CD4-positive, alpha-beta T cell treated with Interleukin-6 for 4 hours (primary cell): Measurements from ENCODE around the gene CBY3.
"Not testable (repeated sequence)": the region's sequence is repeated elsewhere in the genome, so short reads cannot be mapped to it uniquely, and the experiment has no call there.

Source experiments
- DNase-seq: peaks from one replicate; pipeline ENCODE4 v3.0.0-alpha.2; 2020; ENCODE audit warnings: mixed read lengths

Gene CBY3

DNA sequence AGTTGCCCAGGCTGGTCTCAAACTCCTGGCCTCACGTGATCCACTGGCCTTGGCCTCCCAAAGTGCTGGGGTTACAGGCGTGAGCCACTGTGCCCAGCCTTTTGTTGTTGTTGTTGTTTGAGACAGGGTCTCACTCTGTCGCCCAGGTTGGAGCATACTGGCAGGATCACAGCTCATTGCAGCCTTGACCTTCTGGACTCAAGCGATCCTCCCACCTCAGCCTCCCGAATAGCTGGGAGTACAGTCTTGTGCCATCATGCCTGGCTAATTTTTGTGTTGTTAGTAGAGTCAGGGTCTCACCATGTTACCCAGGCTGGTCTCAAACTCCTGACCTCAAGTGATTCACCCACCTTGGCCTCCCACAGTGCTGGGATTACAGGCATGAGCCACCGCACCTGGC lies 19.2 kb downstream of the CBY3 start:
- not testable (repeated sequence) for DNase-seq

DNA sequence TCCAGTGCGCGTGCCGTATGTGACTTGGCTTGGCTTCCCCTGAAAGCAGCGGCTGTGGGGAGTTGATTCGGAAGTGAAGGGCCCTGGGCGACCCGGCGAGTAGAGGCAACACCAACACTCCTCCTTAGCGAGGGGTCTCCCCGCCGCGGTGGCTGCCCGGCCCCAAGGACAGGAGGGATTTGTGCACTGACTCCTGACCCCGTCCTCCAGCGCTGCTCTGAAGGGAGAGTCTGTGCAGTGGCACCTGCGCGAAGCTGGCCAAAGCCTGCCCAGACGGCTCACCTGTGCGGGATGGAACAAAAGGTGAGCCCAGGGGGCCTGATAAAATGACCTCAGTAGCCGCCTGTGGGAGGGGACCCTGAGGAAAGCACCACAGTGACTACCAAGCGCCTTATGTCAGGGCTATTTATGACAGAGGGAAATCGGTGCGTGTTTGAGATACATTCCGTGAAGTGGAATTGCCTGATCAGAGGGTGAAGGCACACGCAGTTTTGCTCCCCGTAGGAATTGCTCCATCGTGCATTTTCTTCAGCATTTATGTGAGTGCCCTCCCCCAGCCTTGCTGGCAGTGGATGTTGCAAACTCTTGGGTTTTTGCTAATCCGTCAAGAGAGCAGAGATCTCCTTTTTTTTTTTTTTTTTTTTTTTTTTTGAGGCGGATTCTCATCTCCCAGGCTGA lies 22.5 kb downstream of the CBY3 start:
- DNase-seq: not testable (repeated sequence)

DNA sequence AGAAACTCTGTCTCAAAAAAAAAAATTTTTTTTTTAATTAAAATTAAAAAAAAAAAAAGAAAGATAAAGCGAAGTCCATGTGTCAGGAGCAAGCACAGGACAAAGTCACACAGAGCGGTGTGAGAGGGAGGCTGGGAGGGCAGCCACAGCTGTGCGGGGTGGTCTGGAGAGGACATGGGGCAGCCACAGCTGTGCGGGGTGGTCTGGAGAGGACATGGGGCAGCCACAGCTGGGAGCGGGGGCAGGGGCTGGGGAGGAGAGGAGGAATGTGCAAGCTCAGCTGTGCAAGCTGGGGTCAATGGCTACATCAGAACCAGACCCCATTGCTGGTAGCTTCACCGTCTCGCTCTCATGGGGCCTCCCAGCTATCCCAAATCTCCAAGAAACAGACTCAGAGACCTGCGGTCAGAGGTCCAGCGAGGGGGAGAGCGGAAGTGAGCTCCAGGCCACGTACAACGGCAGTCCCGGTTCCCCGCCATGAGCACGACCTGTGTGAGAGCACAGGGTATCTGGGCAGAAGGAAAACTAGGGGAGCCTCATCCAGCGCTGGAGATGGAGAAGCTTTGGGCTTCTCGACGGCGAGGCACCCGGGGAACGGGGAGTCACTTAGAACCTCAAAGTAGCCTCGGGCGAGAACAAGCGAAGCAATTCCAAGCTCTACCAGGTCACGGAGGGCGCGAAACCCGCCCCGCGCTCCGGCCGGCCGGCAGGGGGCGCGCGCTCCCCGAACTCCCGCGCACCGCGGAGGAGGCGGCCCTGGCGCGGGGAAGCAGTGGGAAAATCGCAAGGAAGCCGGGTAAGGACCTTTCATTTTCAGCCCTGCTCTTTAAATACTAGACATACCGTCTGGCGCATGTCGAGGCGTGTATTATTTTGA lies 23.3 kb downstream of the CBY3 start:
- DNase-seq: not testable (repeated sequence)

DNA sequence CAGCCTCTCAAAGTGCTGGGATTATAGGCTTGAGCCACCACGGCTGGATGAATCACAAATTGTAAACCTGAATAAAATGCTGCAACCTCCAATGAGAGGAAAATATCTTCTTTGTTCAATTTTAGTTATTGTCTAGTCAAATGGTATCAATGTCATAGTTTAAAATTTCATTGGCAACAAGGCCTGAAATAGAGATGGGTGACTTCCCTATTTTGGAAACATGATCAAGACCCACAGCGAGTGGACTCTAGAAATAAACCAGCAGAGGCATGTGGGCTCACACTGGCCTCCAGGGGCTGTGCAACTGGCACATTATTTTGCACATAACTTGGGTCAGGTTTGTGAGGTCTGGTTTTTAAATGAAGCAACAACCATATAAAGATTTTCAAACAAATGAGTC lies 27.7 kb downstream of the CBY3 start:
- not testable (repeated sequence) for DNase-seq

DNA sequence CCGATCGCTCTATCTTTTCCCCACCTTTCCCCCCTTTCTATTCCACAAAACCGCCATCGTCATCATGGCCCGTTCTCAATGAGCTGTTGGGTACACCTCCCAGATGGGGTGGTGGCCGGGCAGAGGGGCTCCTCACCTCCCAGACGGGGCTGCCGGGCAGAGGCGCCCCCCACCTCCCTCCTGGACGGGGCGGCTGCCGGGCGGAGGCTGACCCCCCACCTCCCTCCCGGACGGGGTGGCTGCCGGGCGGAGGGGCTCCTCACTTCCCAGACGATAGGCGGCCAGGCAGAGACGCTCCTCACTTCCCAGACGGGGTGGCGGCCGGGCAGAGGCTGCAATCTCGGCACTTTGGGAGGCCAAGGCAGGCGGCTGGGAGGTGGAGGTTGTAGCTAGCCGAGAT lies 30.6 kb downstream of the CBY3 start:
- not testable (repeated sequence) for DNase-seq

DNA sequence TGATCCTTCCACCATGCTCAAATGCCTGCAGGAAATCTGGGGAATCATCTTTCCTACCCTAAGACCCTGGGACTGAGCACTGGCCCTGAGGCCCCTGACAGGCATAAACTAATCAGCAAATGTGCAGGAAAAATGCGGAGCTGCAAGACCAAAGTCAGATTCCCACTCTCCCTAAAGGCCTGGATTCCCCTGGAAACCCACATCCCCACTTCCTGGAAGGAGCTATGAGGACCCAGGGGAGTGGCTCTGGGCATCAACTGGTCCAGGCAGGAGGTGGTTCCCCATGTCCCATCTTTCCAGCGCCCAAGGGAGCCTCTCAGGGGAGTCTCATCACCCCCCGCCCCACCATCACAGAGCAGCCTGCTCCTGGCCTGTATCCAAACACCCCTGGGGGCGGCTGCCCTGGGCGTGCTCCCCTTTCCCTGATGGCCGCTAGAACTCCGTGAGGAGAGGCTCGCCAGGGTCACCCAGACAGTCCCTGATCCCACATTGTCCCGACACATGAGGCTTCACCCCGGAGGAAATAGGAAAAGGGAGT lies 31.6 kb downstream of the CBY3 start:
- DNase-seq: not testable (repeated sequence)

DNA sequence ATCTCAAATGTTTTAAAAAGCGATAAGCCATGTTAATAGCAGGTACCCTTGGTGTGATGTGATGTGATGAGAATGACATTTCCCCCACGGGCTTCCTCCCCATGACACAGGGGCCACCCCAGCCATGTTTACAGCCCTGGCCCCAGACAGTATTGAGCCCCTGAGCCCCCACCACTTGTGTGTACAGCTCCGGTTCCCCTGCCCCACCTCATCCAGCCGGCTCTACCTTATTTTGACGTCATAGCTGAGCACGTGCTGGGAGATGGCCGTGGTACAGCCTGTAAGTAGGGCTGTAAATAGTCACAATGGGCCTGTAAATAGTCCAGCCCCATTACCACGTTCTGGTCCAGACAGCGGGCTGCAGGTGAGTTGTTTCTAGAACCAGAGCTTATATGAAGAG lies 32.4 kb downstream of the CBY3 start:
- DNase-seq: no peak

DNA sequence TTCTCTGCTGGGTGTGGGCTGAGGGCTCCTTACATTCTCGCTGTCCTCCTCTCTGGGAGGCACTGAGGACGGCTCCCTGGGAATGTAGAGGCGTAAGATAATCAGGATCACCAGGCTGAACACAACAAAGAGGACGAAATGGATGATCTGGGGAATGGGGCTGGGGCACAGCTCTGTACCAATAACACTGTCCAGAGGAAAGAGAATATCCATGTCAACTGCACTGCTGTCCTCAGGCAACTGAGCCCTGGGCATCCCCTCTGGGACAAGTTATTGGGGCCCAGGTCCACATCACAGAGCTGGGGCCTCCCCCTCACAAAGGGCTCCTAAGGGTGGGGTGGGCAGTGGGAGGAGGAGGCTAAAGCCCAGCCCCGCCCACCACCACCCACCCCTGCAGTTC lies 36.1 kb downstream of the CBY3 start:
- DNase-seq: not testable (repeated sequence)

DNA sequence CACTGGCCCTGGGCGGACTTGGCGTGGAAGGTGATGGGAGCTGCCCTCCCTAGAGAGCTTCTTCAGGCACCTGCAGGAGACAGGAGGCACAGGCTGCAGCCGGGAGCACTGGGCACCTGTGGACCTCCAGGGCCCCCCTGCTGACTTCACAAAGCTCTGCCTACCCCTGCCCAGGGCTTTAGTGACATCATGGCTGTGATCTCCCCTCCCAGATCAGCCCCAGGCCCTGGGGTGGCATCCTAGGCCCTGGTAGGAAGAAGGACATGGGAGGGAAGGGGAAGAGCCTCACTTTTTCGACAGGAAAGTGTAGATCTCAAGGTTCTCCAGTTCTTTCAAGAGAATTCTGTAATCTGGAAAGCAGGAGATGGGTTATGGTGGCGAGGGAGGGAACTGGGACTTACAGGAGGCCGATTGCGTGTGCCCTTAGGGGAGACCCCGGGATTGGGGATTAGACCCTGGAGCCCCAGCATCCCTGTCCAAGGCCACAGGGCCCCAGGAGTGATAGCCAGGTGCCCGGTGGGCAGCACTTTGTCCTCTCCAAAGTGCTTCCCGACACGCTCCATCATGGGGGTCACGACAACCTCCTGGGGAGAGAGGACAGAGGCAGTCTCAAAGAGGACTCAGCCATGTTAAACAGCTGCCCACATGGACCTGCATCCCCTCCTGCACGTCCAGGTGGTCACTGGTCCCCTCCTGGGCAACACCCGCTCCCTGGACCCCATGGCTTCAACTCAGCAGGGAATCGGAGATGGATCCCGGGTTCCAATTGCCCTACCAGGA lies 37.5 kb downstream of the CBY3 start:
- not testable (repeated sequence) for DNase-seq

DNA sequence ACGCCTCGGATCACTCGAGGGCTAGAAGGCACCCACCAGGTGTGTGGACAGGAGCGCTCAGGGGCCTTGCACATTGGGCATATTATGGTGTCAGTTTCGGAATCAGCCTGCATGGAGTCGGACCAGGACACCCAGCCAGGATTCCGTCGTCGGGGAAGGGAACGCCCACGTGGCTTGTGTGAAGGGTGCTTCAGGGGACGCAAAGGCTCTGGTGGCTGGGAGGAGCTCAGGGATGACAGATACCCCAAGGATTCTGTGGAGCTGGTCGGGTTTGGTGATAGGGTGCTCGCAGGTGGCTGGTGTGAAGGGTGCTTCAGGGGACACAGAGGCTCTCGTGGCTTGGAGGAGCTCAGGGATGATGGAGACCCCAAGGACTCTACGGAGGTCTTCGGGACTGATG lies 38.2 kb downstream of the CBY3 start:
- not testable (repeated sequence) for DNase-seq

DNA sequence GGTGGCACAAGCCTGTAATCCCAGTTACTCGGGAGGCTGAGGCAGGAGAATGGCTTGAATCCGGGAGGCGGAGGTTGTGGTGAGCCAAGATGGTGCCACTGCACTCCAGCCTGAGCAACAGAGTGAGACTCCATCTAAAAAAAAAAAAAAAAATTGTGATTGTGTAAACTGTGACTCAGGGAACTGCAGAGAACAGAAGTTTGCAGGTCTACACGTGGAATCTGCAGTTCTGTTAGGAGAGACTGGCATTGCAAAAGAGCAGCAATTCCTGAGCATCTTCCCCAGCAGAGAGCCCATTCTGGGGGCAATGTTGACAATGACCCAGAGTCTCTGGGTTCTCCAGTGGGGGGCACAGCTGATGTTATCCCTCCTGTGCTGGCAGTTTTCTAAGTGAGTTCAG lies 39.1 kb downstream of the CBY3 start:
- not testable (repeated sequence) for DNase-seq

DNA sequence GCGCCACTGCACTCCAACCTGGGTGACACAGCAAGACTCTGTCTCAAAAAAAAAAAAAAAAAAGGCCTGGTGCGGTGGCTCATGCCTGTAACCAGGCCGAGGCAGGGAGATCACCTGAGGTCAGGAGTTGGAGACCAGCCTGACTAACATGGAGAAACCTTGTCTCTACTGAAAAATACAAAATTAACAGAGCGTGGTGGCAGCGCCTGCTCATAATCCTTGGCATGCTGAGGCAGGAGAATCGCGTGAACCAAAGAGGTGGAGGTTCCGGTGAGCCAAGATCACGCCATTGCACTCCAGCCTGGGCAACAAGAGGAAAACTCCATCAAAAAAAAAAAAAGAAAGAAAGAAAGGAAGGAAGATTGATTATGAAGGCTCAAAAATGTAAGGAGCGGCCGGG lies 41.5 kb downstream of the CBY3 start:
- not testable (repeated sequence) for DNase-seq

DNA sequence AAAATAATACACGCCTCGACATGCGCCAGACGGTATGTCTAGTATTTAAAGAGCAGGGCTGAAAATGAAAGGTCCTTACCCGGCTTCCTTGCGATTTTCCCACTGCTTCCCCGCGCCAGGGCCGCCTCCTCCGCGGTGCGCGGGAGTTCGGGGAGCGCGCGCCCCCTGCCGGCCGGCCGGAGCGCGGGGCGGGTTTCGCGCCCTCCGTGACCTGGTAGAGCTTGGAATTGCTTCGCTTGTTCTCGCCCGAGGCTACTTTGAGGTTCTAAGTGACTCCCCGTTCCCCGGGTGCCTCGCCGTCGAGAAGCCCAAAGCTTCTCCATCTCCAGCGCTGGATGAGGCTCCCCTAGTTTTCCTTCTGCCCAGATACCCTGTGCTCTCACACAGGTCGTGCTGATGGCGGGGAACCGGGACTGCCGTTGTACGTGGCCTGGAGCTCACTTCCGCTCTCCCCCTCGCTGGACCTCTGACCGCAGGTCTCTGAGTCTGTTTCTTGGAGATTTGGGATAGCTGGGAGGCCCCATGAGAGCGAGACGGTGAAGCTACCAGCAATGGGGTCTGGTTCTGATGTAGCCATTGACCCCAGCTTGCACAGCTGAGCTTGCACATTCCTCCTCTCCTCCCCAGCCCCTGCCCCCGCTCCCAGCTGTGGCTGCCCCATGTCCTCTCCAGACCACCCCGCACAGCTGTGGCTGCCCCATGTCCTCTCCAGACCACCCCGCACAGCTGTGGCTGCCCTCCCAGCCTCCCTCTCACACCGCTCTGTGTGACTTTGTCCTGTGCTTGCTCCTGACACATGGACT lies 46.3 kb downstream of the CBY3 start:
- not testable (repeated sequence) for DNase-seq

DNA sequence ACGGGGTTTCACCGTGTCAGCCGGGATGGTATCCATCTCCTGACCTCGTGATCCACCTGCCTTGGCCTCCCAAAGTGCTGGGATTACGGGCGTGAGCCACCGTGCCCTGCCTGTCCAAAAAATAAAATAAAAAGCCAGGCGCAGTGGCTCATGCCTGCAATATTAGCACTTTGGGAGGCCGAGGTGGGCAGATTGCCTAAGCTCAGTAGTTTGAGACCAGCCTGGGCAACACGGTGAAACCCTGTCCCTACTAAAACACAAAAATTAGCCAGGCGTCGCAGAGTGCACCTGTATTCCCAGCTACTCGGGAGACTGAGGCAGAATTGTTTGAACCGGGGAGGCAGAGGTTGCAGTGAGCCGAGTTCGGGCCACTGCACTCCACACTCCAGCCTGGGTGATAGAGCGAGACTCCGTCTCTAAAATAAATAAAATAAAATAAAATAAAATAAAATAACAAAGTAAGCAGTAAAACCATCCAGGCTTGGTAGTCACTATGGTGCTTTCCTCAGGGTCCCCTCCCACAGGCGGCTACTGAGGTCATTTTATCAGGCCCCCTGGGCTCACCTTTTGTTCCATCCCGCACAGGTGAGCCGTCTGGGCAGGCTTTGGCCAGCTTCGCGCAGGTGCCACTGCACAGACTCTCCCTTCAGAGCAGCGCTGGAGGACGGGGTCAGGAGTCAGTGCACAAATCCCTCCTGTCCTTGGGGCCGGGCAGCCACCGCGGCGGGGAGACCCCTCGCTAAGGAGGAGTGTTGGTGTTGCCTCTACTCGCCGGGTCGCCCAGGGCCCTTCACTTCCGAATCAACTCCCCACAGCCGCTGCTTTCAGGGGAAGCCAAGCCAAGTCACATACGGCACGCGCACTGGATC lies 47.1 kb downstream of the CBY3 start:
- DNase-seq: not testable (repeated sequence)
